Embryonic facial prominence (tissue), 1 donor: Measurements from ENCODE around the gene RGP1.

Experiments used
- DNase-seq: peaks from one replicate; pipeline ENCODE4 v3.0.0-alpha.2; 2016; ENCODE audit errors: extremely low spot score

The RGP1 gene

GRCh38 chr9:35806101-35806500 is 57.0 kb downstream of the RGP1 start:
- no peak for DNase-seq
